Neuronal stem cell (in vitro differentiated cells): Measurements from ENCODE around the gene ZNF771.

Source experiments
- DNase-seq: peaks from one replicate; pipeline ENCODE4 v3.0.0-alpha.2; 2013; ENCODE audit warnings: low spot score
- H2AFZ ChIP-seq: one replicate; pipeline ENCODE4 v1.6.1; 2013; ENCODE audit warnings: mild to moderate bottlenecking, low read length, inconsistent platforms
- H2AK5ac ChIP-seq: 2 replicates; pipeline ENCODE4 v1.6.1; 2013; ENCODE audit warnings: low read depth, mild to moderate bottlenecking, inconsistent platforms, low read length, moderate library complexity, mixed read lengths
- H2BK120ac ChIP-seq: 2 replicates; pipeline ENCODE4 v1.6.1; 2013; ENCODE audit warnings: low read depth, mild to moderate bottlenecking, inconsistent platforms, low read length, moderate library complexity, mixed read lengths
- H2BK12ac ChIP-seq: one replicate; pipeline ENCODE4 v1.6.1; 2013; ENCODE audit warnings: low read length, inconsistent platforms
- H2BK15ac ChIP-seq: 2 replicates; pipeline ENCODE4 v1.6.1; 2013; ENCODE audit warnings: mild to moderate bottlenecking, low read length, inconsistent platforms, mixed read lengths
- H2BK5ac ChIP-seq: one replicate; pipeline ENCODE4 v1.6.1; 2013; ENCODE audit warnings: inconsistent platforms, mild to moderate bottlenecking, low read length, moderate library complexity
- H3K14ac ChIP-seq: one replicate; pipeline ENCODE4 v1.6.1; 2013; ENCODE audit warnings: low read length, inconsistent platforms
- H3K18ac ChIP-seq: 2 replicates; pipeline ENCODE4 v1.6.1; 2013; ENCODE audit warnings: low read length, inconsistent platforms
- H3K23ac ChIP-seq: 2 replicates; pipeline ENCODE4 v1.6.1; 2013; ENCODE audit warnings: low read depth, mild to moderate bottlenecking, mixed read lengths, low read length, inconsistent platforms; ENCODE audit not compliant: poor library complexity
- H3K27ac ChIP-seq: replicated peaks from 3 replicates; pipeline ENCODE4 v1.5.1; 2013; ENCODE audit warnings: low read length, inconsistent platforms
- H3K27me3 ChIP-seq, 3 experiments: 2 replicates each; pipeline ENCODE4 v1.6.1; 2013; ENCODE audit warnings: low read length in 3 of 3, mild to moderate bottlenecking in 2 of 3, inconsistent platforms in 1 of 3, low read depth in 1 of 3, mixed read lengths in 1 of 3, moderate library complexity in 1 of 3; ENCODE audit not compliant: control insufficient read depth in 3 of 3, insufficient read depth in 3 of 3
- H3K36me3 ChIP-seq, 2 donors: replicated peaks in 1 of 2; 2 replicates each; pipeline ENCODE4 v1.6.1; 2013; ENCODE audit warnings: low read length in 2 of 2; ENCODE audit not compliant: control insufficient read depth in 2 of 2, insufficient read depth in 2 of 2
- H3K4ac ChIP-seq: 2 replicates; pipeline ENCODE4 v1.6.1; 2013; ENCODE audit warnings: inconsistent platforms, mild to moderate bottlenecking, low read length, moderate library complexity
- H3K4me1 ChIP-seq, 2 donors: 1 replicate in 1 of 2; 2 replicates in 1 of 2; pipeline ENCODE4 v1.6.1; 2013; ENCODE audit warnings: low read length in 2 of 2, low read depth in 1 of 2; ENCODE audit not compliant: control insufficient read depth in 2 of 2, insufficient read depth in 1 of 2
- H3K4me2 ChIP-seq: one replicate; pipeline ENCODE4 v1.6.1; 2013; ENCODE audit warnings: mild to moderate bottlenecking, low read length, inconsistent platforms; ENCODE audit not compliant: insufficient read depth, poor library complexity, severe bottlenecking
- H3K4me3 ChIP-seq, 2 donors: 2 replicates each; pipeline ENCODE4 v1.5.1; 2013; ENCODE audit warnings: low read length in 2 of 2, mild to moderate bottlenecking in 2 of 2, inconsistent platforms in 1 of 2, moderate library complexity in 1 of 2
- H3K79me1 ChIP-seq: one replicate; pipeline ENCODE4 v1.6.1; 2013; ENCODE audit warnings: low read depth, mild to moderate bottlenecking, inconsistent platforms, low read length, moderate library complexity
- H3K9ac ChIP-seq: one replicate; pipeline ENCODE4 v1.6.1; 2013; ENCODE audit warnings: mild to moderate bottlenecking, low read depth, low read length, inconsistent platforms; ENCODE audit not compliant: poor library complexity
- H3K9me3 ChIP-seq, 2 donors: replicated peaks in 1 of 2; 2 replicates each; pipeline versions ENCODE3 to v1.6.1; 2013; ENCODE audit warnings: low read length in 2 of 2, mild to moderate bottlenecking in 2 of 2, inconsistent platforms in 1 of 2, low read depth in 1 of 2, mixed read lengths in 1 of 2, moderate library complexity in 1 of 2; ENCODE audit not compliant: control insufficient read depth in 2 of 2, insufficient read depth in 1 of 2
- H4K8ac ChIP-seq: one replicate; pipeline ENCODE4 v1.6.1; 2013; ENCODE audit warnings: low read depth, mild to moderate bottlenecking, inconsistent platforms, low read length, moderate library complexity
- H4K91ac ChIP-seq: one replicate; pipeline ENCODE4 v1.6.1; 2013; ENCODE audit warnings: low read length, low read depth, mild to moderate bottlenecking, inconsistent platforms; ENCODE audit not compliant: poor library complexity
- WGBS, 2 donors: extraction: QIAGEN DNeasy Blood & Tissue Kit; methylation state at CpG; one replicate each; pipeline ENCODE4 v1.1.7; 2013; ENCODE audit warnings: missing lambda C conversion rate in 2 of 2, mixed read lengths in 1 of 2; ENCODE audit not compliant: insufficient read length in 2 of 2, insufficient replicate concordance in 1 of 2; ENCODE audit errors: extremely low coverage in 2 of 2; 5-methylcytosine and 5-hydroxymethylcytosine counted together

ZNF771 gene

DNA sequence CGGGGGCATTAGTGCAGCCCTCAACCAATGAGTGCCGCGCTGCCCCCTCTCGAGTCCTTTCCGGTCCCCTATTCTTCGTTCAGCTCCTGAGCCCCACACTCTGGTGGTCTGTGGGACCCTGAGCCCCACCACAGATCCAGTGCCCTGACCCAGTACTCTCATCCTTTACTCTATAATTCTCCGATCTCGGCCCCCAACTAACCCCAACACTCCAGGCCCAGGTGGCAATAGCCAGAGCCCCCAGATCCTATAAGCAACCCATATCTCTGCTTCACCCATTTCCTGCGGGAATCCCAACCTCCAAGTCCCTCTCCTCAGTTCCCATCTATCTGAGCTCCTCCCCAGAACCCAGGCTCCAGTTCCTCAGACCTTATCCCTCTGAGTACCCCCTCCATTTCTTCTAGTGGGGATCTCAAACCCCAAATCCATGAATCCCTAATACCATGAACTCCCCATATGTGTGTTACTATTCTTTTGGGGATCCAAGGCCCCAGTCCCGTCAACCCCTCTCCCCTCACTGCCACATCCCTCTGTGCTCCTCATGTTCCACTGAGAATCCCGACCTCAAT, 36.1 kb upstream of the ZNF771 start:
- Histone ChIP-seq H2BK120ac (no peak overlapping the region), H4K91ac (no peak overlapping the region), H3K14ac (no peak overlapping the region), H4K8ac (no peak overlapping the region), H3K4me3 (peak overlapping the region; percentile 28 to 38), H2AK5ac (no peak overlapping the region), H3K4me1 (peaks cover 23 to 27% of the 10 kb centered on the region in 2 donors), H3K18ac (peak overlapping the region; percentile 24), H2AFZ (peak overlapping the region; percentile 71), H3K79me1 (peaks cover 10% of the 10 kb centered on the region), H3K4ac (no peak overlapping the region), H3K36me3 (peaks cover 0 to 11% of the 10 kb centered on the region in 2 donors), H3K27ac (peak overlapping the region; percentile 77), H3K4me2 (peak overlapping the region; percentile 83), H3K27me3 (no peaks in the 10 kb centered on the region), H2BK5ac (peak overlapping the region; percentile 84), H2BK12ac (no peak overlapping the region), H3K23ac (no peak overlapping the region), H3K9ac (peak overlapping the region; percentile 70), H3K9me3 (no peaks in the 10 kb centered on the region), H2BK15ac (no peak overlapping the region)
- DNase-seq, result no peak
- no CpG with 5 or more reads among the region's 11 CpGs for WGBS, 2 donors

DNA sequence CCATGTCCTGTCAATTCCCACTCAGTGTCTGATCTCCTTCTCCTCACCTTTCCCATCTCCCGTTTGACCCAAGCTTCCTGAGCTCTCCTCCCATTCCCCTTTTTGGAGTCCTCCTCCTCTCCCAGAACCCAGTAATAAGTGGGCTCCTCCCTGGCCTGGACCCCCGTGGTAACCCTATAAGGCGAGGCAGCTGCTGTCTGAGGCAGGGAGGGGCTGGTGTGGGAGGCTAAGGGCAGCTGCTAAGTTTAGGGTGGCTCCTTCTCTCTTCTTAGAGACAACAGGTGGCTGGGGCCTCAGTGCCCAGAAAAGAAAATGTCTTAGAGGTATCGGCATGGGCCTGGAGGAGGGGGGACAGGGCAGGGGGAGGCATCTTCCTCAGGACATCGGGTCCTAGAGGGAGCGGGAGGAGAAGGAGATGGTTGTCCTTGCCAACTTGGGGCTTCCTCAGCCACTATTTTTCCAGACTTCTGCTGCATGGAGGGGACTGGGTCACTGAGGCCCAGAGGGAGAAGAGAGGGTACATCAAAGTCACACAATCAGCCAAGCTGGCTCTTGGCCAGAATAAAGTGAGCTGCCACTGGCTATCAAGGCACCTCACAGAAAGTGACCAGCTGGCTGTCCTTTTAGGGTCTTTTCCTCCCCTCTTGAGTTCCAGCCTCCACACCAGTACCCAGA, 35.2 kb upstream of the ZNF771 start:
- H3K4ac ChIP-seq, result no peak overlapping the region
- no peak overlapping the region for H3K27ac ChIP-seq
- H2AFZ ChIP-seq, result peak overlapping the region; percentile 7
- no peak overlapping the region for H4K8ac ChIP-seq
- no CpG with 5 or more reads among the region's 6 CpGs for WGBS, 2 donors
- H3K23ac ChIP-seq, result no peak overlapping the region
- peaks cover 10% of the 10 kb centered on the region for H3K79me1 ChIP-seq
- H2BK120ac ChIP-seq, result no peak overlapping the region
- no peaks in the 10 kb centered on the region for H3K27me3 ChIP-seq
- H3K4me1 ChIP-seq, result peaks cover 26 to 32% of the 10 kb centered on the region in 2 donors
- H2BK15ac ChIP-seq, result peak overlapping the region; percentile 94
- H3K14ac ChIP-seq, result no peak overlapping the region
- no peaks in the 10 kb centered on the region for H3K9me3 ChIP-seq
- peak overlapping the region; percentile 84 for H2BK5ac ChIP-seq
- H4K91ac ChIP-seq, result no peak overlapping the region
- H3K4me2 ChIP-seq, result no peak overlapping the region
- peaks cover 0 to 4% of the 10 kb centered on the region in 2 donors for H3K36me3 ChIP-seq
- no peak overlapping the region for H3K4me3 ChIP-seq
- H2BK12ac ChIP-seq, result peak overlapping the region; percentile 64
- H3K9ac ChIP-seq, result peak overlapping the region; percentile 36
- no peak for DNase-seq
- H2AK5ac ChIP-seq, result peak overlapping the region; percentile 93
- no peak overlapping the region for H3K18ac ChIP-seq

DNA sequence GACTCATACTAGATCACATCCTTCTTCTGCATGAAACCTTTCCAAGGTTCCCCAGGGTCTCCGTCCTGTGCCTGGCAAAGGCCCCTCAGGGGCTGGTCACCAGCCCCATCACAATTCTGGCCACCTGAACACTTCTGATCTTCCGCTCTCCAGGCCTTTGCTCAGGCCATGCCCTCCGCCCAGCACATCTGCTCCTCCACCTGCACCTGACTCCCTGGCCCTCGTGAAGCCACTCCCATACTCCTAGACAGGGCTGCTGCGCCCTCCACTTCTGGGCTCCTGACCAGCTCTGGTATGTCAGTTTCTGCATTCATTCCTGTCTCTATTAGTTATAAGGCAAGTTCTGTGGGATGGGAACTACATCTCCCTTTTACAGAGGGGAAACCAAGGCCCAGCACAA, 34.7 kb upstream of the ZNF771 start:
- peak overlapping the region; percentile 84 for H2BK5ac ChIP-seq
- peak overlapping the region; percentile 24 for H3K9ac ChIP-seq
- no peak for DNase-seq
- no peaks in the 10 kb centered on the region for H3K9me3 ChIP-seq
- H3K4me1 ChIP-seq, result peaks cover 25 to 32% of the 10 kb centered on the region in 2 donors
- H3K36me3 ChIP-seq, result no peaks in the 10 kb centered on the region
- H3K14ac ChIP-seq, result no peak overlapping the region
- peak overlapping the region; percentile 93 for H2AK5ac ChIP-seq
- no peak overlapping the region for H4K91ac ChIP-seq
- H3K27me3 ChIP-seq, result no peaks in the 10 kb centered on the region
- no peak overlapping the region for H3K18ac ChIP-seq
- peak overlapping the region; percentile 94 for H2BK15ac ChIP-seq
- peaks cover 9% of the 10 kb centered on the region for H3K79me1 ChIP-seq
- H3K23ac ChIP-seq, result no peak overlapping the region
- H2BK12ac ChIP-seq, result no peak overlapping the region
- no peak overlapping the region for H3K27ac ChIP-seq
- H3K4me2 ChIP-seq, result no peak overlapping the region
- H3K4me3 ChIP-seq, result no peak overlapping the region
- no CpG with 5 or more reads among the region's 5 CpGs for WGBS, 2 donors
- no peak overlapping the region for H2AFZ ChIP-seq
- no peak overlapping the region for H3K4ac ChIP-seq
- H2BK120ac ChIP-seq, result peak overlapping the region; percentile 57
- H4K8ac ChIP-seq, result no peak overlapping the region

DNA sequence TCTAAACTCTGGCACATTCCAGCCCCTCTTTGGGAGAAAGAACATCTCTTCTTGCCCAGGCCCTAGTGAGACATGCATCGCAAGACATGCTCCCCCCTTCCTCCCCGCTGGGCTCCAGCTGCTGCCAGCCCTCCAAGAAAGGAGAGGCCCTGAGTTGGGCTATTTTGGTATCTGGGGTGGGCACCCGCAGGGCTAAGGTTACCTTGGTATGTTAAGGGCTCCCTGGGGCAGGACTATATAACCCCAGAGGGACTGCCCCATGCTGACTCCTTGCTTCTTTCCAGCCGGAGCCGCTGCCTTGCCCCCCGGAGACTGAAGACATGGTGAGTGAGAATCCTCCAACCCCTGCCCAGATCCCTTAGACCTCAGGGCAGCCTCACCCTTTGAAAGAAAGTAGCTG, 32.9 kb upstream of the ZNF771 start, which contains the start of gene MYL11:
MYL11 (plus strand) TSS at position 265 of the 400 bp plus-strand sequence; CDS start at position 321, 56 bp downstream.
- Histone ChIP-seq H3K4ac (no peak within 1 kb of the TSS), H3K18ac (peak within 1 kb of the TSS; percentile 3), H3K23ac (no peak within 1 kb of the TSS), H3K9ac (no peak within 1 kb of the TSS), H2BK12ac (no peak within 1 kb of the TSS), H3K4me3 (no peak within 1 kb of the TSS), H2AK5ac (peak within 1 kb of the TSS; percentile 42), H3K27me3 (no peaks in the 10 kb centered on the region), H2BK120ac (no peak within 1 kb of the TSS), H4K8ac (no peak within 1 kb of the TSS), H3K36me3 (peaks cover 0 to 2% of the 10 kb centered on the region in 2 donors), H3K9me3 (no peaks in the 10 kb centered on the region), H3K79me1 (peaks cover 3% of the 10 kb centered on the region), H2BK15ac (peak within 1 kb of the TSS; percentile 59), H2BK5ac (peak within 1 kb of the TSS; percentile 2), H3K4me2 (no peak within 1 kb of the TSS), H3K14ac (no peak within 1 kb of the TSS), H4K91ac (no peak within 1 kb of the TSS), H3K4me1 (peaks cover 21 to 23% of the 10 kb centered on the region in 2 donors), H3K27ac (no peak within 1 kb of the TSS), H2AFZ (no peak within 1 kb of the TSS)
- WGBS, 2 donors, result no CpG with 5 or more reads among the region's 6 CpGs
- no peak for DNase-seq
